HG02852 (cell line): ENCODE measurements around the gene MMD2.

ENCODE experiments used
- ATAC-seq: cut with Tn5 transposase; IDR thresholded peaks from one replicate; pipeline ENCODE4 v1.9.1; 2021; ENCODE audit warnings: mild to moderate bottlenecking, moderate library complexity; ENCODE audit not compliant: unreplicated experiment

MMD2 gene

GRCh38 chr7:4959306-4959705 is 319 bp upstream of the MMD2 start:
- no peak for ATAC-seq

GRCh38 chr7:4957847-4958476 is 1.0 kb downstream of the MMD2 start:
- ATAC-seq, result no peak

GRCh38 chr7:4951903-4952636 is 6.9 kb downstream of the MMD2 start:
- peak; percentile 55 for ATAC-seq

- no peak for ATAC-seq
Observed at GRCh38 chr7:4951304-4951703, 7.7 kb downstream of the MMD2 start.

GRCh38 chr7:4948402-4948801 is 10.6 kb downstream of the MMD2 start:
- ATAC-seq, result no peak

GRCh38 chr7:4945949-4946348 is 13.0 kb downstream of the MMD2 start:
- ATAC-seq, result no peak

- ATAC-seq, result no peak
Observed at GRCh38 chr7:4944939-4945338, 14.0 kb downstream of the MMD2 start.

GRCh38 chr7:4943297-4943696 is 15.7 kb downstream of the MMD2 start:
- ATAC-seq, result no peak

GRCh38 chr7:4939971-4940728 is 18.8 kb downstream of the MMD2 start:
- no peak for ATAC-seq

GRCh38 chr7:4937411-4937810 is 21.6 kb downstream of the MMD2 start:
- ATAC-seq, result no peak

- ATAC-seq, result no peak
Observed at GRCh38 chr7:4934419-4935025, 24.5 kb downstream of the MMD2 start.

GRCh38 chr7:4931943-4932342 is 27.0 kb downstream of the MMD2 start:
- ATAC-seq, result no peak

GRCh38 chr7:4929005-4929404 is 30.0 kb downstream of the MMD2 start:
- no peak for ATAC-seq

GRCh38 chr7:4928445-4928844 is 30.5 kb downstream of the MMD2 start:
- no peak for ATAC-seq

GRCh38 chr7:4919969-4920766 is 38.8 kb downstream of the MMD2 start:
- no peak for ATAC-seq

- ATAC-seq, result no peak
Observed at GRCh38 chr7:4916113-4916512, 42.9 kb downstream of the MMD2 start.

- ATAC-seq, result no peak
Observed at GRCh38 chr7:4911111-4911828, 47.7 kb downstream of the MMD2 start.

GRCh38 chr7:4906682-4907081 is 52.3 kb downstream of the MMD2 start:
- no peak for ATAC-seq

GRCh38 chr7:4905171-4905570 is 53.8 kb downstream of the MMD2 start:
- ATAC-seq, result no peak

GRCh38 chr7:4904346-4904745 is 54.6 kb downstream of the MMD2 start:
- no peak for ATAC-seq
